NCI-H446 treated with DMSO at 0.1 percent for 48 hours (cell line): ENCODE measurements around the gene ALPK3.

Experiments
- DNase-seq: peaks from one replicate; lab custom pipeline; 2025; lab: John Stamatoyannopoulos, UW

ALPK3 gene

DNA sequence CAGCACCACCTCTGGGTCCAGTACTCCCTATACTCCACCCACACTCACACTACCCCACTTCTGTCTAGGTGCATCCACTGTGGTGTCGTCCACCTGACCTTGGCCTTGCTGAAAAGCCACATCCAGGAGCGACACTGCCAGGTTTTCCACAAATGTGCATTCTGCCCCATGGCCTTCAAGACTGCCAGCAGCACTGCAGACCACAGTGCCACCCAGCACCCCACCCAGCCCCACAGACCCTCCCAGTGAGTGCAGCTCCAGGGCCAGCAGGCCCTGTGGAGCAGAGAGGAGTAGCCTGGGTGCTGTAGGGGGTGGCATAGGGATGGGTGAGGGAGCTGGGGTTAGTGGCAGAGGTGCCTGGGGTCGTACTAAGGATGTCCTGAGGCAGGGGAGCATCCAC, 19.4 kb upstream of the ALPK3 start:
- DNase-seq, result no peak

DNA sequence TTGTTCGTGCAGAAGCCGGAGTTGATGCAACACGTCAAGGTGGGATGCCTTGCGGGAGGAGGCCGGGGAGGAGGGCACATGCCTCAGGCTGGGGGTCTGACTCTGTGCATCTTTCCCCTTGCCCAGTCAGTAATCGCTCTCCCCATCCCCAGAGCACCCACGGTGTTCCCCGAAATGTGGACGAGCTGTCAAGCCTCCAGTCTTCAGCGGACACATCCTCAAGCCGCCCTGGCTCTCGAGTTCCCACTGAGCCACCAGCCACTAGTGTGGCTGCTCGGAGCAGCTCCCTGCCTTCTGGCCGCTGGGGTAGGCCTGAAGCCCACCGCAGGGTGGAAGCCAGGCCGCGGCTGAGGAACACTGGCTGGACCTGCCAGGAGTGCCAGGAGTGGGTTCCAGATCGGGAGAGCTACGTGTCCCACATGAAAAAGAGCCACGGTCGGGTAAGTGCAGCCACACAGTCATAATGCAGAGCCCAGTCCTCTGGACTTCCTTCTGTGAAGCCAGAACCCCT, 18.7 kb upstream of the ALPK3 start:
- DNase-seq, result no peak

DNA sequence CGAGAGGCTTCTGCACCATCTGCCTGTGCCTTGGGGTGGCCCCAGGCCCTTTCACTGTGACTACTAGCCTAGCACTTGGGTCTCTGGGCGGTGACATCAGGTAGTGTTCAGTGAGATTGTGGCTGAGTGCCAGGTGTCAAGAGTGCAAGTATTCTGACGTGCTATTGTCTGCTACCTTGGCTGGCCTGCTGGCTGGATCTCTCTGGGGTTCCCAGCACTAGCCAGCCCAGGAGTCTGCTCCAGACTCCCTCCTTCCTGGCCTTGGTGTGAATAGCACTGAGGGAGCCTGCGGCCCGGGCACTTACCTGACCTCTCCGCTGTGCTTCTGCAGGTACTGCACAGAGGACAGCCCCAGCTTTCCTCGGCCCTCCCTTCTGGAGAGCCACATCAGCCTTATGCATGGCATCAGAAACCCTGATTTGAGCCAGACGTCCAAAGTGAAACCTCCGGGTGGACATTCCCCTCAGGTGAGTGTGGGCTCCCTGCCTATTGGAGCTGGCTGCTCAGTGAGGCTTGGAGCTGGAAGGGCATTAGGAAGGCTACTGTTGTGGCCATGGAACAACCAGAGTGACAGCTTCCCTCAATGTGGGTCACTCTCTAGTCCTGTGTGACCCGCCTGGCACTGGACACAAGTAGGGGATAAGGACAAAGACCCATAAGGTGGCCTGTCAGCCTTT, 17.5 kb upstream of the ALPK3 start:
- no peak for DNase-seq

DNA sequence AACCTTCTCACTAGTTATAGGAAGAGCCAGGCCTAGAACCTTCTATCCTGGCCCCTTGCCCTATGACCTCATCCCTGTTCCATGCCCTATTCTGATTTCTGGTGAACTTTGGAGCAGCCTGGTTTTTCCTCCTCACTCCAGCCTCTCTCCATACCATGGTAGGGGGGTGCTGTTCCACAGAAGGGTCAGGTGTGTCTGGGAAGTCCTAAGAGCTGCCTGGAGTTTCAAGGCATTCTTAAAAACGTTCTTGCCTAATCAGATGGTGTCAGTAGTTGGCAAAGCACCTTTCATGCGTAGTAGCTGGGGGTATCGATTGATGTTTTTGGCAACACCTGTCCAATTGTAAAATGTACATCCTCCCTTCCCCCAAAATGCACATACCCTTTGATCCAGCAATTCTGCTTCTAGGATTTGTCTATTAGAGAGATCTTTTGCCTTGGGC, 16.8 kb upstream of the ALPK3 start:
- DNase-seq, result no peak

DNA sequence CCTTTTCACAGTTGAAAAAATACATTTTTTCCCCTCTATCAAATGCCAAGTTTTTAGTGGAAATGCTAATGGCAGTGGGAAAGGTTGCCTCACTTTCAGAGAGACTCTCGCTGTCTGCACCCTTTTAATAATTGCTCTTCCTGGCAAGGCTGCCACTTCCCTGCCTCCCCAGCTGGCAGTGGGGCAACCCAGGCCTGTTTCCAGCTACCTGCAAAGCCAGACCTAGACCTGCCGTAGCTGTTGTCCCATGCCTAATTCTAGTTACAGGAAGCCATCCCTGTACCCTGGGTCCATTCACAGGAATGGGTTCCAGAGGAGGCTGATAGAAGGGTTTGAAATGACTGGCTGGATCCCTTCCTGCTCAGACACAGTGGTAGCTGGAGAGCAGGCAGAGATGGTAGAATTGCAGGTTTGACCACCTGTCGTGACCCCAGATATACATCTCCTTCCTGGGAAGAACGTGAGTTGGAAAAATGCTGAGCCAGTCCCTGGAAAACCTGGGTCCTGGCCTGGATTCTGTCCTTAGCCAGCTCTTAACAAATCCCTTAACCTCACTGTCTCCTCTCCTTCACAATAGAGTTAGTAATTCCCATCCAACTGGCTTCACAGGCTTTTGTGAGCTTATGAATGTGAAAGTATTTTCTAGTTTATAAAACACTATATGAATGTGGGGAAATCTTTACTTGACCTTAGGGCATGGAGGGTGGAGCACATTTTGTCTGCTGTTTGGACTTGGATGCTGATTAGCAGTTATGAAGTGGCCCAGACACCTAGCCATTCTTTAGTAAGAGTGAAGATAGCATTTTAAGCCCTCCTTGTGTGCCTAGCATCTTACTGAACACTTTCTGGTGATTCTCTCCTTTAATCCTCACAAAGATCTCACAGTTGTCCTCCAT, 12.9 kb upstream of the ALPK3 start:
- no peak for DNase-seq

DNA sequence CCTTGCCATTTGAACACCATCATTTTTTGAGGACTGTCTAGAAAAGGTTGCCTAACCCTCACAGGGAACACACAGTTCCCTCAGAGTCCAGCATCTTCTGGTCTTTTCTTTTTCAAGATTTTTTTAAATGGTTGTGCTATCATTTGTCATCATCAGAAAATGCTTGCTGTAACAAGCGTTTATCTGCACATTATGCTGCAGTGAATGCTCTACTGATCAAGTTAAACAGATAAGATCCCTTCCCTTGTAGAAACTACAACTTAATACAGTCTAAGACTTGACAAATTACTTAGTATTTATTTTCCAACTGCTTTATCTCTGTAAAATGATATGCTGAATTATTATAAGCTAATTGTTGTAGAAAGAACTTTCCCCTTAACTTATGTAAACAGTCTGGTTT, 11.9 kb upstream of the ALPK3 start:
- DNase-seq, result no peak

DNA sequence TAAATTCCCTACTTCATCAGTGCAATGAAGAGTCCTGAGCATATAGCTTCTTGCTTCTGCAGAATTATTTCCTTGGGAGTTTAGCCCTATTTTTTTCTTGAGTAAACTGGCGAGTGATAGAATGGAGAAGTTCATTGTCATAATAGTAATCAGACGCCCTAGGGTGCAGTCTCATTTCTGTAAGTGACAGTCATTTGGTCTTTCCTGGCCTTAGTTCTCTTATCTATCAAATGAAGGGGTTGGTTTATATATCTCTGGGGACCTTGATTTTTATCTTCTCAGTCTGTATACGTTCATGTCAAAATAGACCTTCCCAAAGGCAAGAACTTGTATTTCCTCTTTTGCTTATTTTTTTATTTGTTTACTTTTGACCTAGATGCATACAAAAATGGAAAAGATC, 9.9 kb upstream of the ALPK3 start:
- DNase-seq, result no peak

DNA sequence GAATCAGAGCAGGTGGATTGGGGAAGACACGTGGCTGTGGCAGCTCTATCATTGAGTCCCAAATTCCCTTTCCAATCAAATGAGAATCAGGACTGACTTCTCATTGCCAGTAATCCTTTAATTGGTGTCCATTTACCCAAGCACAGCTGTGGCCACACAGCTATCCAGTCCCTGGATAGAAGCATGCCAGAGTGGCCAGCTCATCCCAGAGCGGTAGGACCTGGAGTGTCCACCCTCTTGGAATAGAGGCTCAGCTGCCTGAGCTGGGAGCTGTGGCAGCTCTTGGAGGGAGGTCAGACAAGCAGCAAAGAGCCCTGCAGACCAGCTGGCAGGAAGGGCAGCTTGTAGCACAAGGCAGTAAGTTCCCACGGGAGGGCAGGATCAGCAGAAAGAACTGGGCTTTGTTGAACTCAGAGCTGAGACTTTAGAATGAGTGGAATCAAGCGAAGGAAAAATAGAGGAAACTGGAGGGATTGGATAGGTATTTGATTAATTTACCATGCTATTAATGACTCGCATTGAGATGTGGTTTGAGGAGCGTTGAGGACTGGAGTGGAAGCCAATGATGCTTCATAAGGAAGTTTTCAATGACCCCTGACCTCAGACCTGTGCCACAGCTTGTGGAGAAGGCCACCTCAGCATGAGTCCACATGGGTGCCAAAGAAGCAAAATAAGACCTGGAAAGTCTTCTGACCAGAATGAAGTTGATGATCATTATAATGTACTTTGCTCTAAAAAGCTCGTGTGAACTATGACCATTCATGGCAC, 6.9 kb upstream of the ALPK3 start:
- no peak for DNase-seq

DNA sequence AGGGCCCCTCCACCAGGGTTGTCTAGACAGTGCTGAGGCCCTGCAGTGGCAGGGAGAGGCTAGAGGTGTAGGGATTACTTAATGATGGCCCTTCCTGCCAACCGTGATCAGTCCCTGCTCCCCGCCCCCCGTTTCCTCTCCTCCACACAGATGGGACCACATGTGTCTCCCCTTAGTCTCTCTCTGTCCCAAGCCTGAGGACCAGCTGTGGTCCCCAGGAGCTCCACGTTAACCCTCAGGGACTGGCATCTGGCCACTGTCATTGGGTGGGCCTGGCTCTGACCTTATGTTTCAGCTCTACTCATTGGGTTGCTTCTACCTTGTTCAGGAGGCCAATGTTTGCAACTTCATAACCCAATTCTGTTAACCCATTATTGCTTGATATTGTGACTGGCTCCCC, 6.0 kb upstream of the ALPK3 start:
- no peak for DNase-seq

DNA sequence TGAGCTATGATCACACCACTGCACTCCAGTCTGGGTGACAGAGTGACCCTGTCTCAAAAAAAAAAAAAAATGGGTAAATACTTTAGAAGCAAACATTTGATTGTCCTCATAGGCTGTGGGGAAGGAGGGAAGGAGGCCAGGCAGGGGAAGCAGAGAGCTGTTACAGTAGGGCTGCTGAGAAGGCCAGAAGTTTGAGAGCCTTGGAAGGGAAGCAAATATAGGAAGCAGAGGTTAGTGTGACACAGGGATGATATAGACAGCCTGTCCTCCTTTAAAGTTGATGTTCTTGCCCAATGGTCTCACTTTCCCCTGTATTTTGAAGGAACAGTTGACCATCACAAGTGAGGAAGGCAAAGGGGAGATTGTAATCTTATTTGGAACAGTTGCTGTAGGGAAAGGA, 5.3 kb upstream of the ALPK3 start:
- DNase-seq, result no peak

DNA sequence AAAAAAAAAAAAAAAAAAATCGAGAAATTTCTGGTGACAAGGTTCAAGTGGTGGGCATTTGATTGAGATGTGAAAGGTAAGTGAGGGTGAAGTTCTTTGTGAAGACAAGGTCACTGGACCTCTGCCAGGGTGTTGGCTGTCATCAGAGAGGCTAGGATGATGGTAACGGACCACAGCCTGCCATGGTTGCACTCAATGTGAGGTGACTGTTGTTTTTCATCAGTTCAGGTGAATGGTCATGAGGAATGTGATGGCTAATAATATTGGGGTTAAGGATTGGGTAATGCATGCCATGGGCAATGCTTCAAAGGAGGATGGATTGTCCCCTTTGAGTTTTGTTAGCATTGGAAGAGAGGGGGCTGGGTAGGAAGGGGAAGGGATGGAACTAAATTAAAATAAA, 4.3 kb upstream of the ALPK3 start:
- no peak for DNase-seq

DNA sequence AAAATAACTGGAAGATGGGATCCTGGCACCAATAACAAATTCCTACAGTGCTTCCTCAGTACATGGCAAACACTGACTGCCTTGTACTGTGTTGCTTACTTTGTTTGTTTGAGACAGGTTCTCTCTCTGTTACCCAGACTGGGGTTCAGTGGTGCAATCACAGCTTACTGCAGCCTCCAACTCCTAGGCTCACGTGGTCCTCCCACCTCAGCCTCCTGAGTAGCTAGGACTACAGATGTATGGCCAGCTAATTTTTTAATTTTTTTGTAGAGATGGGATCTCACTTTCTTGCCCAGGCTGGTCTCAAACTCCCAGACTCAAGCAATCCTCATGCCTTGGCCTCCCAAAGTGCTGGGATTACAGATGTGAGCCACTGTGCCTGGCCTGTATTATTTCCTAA, 3.7 kb upstream of the ALPK3 start:
- DNase-seq, result no peak

DNA sequence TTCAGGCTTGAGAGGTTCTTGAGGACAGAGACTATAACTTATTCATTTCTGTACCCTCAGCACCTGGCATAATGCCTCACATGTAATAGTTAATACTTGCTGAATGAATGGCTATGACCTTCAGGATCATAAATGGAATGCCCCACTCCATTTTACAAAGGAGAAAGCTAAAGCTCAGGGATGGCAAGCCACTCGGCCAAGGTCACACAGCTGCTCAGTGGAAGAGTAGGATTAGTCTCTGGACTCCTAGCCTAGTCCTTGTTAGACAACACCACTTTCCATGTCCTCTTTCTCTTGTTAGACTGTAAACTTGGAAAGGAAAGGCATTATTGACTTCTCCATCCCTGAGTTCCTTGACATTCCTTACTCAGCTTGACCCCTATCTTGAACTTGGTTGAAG, 3.2 kb upstream of the ALPK3 start:
- no peak for DNase-seq

DNA sequence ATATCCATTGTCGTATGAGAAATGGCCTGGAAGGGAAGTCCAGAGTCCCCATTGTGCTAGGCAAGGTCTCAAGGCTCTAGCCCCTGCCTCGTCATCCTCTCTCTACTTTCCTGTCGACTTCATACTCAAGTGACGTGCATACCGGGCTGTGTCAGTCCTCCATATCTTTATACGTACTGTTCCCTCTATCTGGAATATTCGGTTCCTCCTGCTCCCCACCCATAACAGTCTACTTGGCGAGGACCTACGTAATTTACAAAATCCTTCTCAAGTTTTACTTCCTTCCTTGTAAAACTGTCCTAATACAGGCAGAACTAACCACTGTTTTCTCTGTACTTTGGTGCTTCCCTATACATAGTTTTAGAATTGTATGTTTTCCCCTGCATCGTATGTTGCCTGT, 2.2 kb upstream of the ALPK3 start:
- DNase-seq, result no peak

DNA sequence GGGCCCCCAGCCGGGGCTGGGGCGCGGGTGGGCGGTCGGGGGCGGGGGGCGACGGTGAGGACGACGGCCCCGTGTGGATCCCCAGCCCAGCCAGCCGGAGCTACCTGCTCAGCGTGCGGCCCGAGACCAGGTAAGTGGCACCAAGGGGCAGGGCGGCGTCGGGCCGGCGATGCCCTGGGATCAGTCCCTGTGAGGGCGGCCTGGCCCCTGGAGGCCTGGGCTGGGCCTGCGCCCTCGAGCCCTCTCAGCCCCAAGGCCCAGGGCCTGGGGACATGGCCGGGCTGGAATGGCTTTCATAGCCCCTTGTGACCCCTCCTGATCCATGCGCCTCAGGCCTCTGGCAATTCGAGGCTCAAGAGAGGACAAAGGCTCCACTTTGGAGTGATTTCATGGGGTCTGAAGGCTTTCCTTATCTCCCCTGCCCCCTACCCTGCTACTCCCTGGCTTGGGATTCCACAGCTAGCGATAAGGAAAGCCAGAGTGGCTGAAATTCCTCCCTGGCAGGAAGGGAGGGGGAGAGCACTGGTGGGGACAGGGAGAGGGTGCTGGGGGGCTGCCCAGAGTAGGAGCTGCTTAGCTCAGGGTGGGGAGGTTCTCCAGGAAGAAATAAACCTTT, 418 bp downstream of the ALPK3 start:
- no peak for DNase-seq

DNA sequence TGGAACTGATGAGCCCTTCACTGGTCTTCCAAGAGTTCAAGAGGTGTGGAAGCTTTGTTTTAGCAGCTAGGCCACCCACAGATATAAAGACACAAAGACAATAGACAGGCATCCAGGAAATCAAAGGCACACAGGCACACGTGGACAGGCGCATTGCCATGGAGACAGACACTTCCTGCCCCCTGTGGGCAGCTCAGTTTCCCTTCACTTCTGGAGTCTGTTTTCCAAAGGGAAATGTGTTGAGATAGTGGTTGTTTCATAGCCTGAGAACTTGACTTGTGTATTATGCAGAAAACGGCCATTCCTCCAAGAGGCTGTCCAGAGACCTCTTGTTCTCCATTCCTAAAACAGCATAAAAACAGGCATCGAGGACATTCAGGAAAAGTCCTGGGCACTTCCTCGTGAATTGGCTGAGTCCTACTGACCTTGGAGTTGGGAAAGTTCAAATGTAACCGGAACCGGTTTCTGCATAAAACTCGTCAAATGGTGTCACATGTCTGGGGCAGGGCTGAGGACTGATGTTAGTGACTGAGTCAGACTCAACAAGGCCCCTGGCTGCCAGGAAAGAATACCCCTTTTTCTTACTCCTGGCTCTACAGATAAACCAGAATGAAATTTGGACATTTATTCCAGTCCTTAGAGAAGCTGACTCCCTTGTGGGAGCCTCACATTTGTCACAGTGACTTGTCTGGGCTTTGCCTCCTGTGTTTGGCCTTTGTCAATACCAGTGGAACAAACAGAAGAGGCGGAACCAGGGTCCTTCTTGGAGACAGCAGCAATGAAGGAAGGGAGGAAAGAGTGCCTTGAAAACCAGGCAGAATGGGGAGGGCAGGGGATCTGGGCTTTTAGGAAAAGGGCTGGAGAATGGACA, 1.3 kb downstream of the ALPK3 start:
- no peak for DNase-seq

DNA sequence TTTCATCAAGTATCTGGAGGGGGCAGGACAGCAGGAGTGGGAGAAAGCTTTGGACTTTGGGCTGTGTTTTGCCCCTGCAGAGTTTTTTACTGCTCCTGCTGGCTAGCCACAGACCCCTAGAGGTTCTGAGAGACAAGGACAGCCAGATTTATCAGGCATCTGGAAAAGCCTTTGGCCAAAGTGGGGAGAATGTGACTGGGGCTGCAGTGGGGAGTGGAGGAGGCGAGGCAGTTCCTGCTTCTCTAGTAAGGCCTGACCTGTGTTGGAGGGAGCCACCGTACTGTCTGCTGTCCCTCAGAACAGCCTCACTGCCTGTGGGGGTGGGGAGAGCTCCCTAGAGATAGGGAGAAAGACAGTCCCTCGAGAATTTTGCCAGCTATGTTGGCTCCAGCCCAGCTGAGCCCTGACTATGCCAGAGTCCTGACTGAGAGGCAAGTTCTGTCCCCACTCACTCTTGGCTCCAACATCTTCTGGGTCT, 2.2 kb downstream of the ALPK3 start:
- no peak for DNase-seq

DNA sequence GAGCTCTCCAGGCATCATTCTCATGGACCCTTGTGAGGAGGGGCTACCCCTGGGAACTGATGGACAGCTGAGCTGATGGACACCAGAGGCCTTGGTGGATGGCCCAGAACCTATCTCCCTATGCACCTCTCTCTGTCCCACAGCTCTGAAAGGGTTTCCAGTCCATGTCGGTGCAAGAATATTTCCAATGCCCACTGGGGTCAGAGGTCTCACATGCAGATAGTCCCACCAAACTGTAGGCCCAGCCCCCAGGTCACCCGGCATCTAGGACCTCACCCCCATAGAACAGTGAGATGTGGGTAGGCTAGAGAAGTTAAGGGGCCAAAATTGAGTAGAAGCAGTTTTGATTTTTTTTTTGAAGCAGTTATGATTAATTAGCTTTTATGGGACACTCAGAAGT, 2.6 kb downstream of the ALPK3 start:
- DNase-seq, result no peak

DNA sequence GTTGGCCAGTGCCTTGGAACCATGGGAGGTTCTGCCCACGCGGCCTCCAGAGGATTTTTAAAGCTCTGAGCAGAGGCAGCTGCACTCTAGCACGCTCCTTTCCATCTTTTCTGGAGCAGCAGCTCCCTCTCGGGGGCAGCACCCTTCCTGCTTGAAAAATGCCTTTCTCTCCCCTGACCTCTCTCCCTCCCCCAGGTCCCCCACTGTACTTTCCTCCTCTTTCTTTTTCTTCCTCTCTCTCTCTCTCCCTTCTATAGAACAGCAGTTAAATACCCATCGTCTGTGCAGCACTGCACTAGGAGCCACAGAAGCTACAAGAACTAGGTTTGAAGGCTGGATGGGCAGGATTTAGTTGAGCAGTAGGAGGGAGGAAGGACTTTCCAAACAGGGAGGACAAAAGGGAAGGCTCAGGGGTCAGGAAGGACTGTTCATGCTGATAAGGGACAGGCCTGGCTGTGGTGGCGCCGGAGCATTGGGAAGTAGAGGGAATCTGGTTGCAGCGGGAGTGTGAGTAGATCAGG, 4.4 kb downstream of the ALPK3 start:
- no peak for DNase-seq

DNA sequence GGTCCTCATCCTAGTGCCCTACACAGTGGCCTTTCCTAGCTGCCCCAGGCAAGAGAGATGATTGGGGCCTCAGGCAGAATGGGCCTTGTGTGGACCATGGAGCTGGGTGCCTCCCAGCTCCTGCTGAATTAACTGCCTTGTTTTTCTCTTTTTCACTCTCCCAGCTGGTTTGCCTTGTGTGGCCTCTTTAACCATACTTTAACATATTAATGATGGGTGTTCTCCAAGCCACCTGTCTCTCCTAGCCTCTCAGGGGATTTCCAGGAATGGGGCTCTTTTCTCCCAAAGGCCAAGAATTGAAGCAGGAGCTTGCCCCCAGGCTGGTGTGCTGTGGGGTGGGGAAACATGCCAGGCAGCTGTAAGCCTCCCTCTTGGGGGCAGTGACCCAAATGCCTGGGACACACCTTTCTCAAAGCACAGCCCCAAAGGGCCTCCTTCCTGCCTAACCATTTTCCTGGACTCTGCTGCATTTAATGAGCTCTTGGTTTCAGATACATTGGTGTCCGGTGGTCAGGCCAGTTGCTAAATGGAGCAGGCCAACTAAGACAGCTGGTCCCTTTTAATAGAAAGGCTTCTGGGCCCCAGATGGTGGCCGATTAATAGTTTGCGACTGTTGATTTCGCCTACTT, 5.6 kb downstream of the ALPK3 start:
- no peak for DNase-seq
